SK-N-SH treated with all-trans-retinoic acid at 6 μM for 48 hours (cell line): ENCODE results near the gene BHMT2.

Experiments used
- ATAC-seq: fragments of 200-7000 bp; cut with Tn5 transposase; 3 replicates; pipeline ENCODE4 v1.9.1; 2020; ENCODE audit warnings: mild to moderate bottlenecking, moderate library complexity
- BACH2 ChIP-seq: fragments of 250-450 bp; sonication (Bioruptor Pico); IDR thresholded peaks from 2 replicates; pipeline ENCODE4 v1.9.0; 2021; ENCODE audit warnings: mild to moderate bottlenecking, borderline replicate concordance
- CSRNP3 ChIP-seq: fragments of 250-450 bp; sonication (Bioruptor Pico); IDR thresholded peaks from 2 replicates; pipeline ENCODE4 v1.5.1; 2021; ENCODE audit warnings: mild to moderate bottlenecking, moderate library complexity
- ESRRG ChIP-seq: fragments of 250-450 bp; sonication (Bioruptor Pico); IDR thresholded peaks from 2 replicates; pipeline ENCODE4 v1.6.1; 2021; ENCODE audit warnings: mild to moderate bottlenecking
- GLIS3 ChIP-seq: fragments of 250-450 bp; sonication (Bioruptor Pico); IDR thresholded peaks from 2 replicates; pipeline ENCODE4 v1.5.0; 2020; ENCODE audit warnings: mild to moderate bottlenecking, moderate library complexity
- ISL1 ChIP-seq: fragments of 250-450 bp; sonication (Bioruptor Pico); IDR thresholded peaks from 2 replicates; pipeline ENCODE4 v2.1.2; 2022; ENCODE audit warnings: mild to moderate bottlenecking, moderate library complexity
- OSR1 ChIP-seq: fragments of 250-450 bp; sonication (Bioruptor Pico); IDR thresholded peaks from 2 replicates; pipeline ENCODE4 v1.8.0; 2022; ENCODE audit warnings: moderate library complexity, mild to moderate bottlenecking, inconsistent platforms
- POU6F1 ChIP-seq: fragments of 250-450 bp; sonication (Bioruptor Pico); IDR thresholded peaks from 2 replicates; pipeline ENCODE4 v1.8.0; 2021; ENCODE audit warnings: low read depth, mild to moderate bottlenecking, moderate library complexity, borderline replicate concordance
- RARB ChIP-seq: fragments of 250-450 bp; sonication (Bioruptor Pico); IDR thresholded peaks from 2 replicates; pipeline ENCODE4 v1.8.0; 2021; ENCODE audit warnings: mild to moderate bottlenecking, moderate library complexity
- TCF4 ChIP-seq: fragments of 250-450 bp; sonication (Bioruptor Pico); IDR thresholded peaks from 2 replicates; pipeline ENCODE4 v1.8.0; 2021; ENCODE audit warnings: mild to moderate bottlenecking, moderate library complexity, borderline replicate concordance
- ZFP3 ChIP-seq: fragments of 250-450 bp; sonication (Bioruptor Pico); IDR thresholded peaks from 2 replicates; pipeline ENCODE4 v1.5.0; 2020; ENCODE audit warnings: mild to moderate bottlenecking, moderate library complexity
- ZNF565 ChIP-seq: fragments of 450-650 bp; formaldehyde crosslinking; conservative IDR thresholded peaks from 2 replicates; pipeline ENCODE4 v1.5.0; 2020; ENCODE audit warnings: low read depth, mild to moderate bottlenecking, moderate library complexity
- ZNF70 ChIP-seq: fragments of 450-650 bp; formaldehyde crosslinking; IDR thresholded peaks from 2 replicates; pipeline ENCODE4 v1.5.0; 2020; ENCODE audit warnings: mild to moderate bottlenecking, moderate library complexity
- TF ChIP-seq, protein P1 (sequence below): fragments of 250-450 bp; sonication (Bioruptor Pico); IDR thresholded peaks from 2 replicates; pipeline ENCODE4 v1.8.0; 2020; ENCODE audit warnings: mild to moderate bottlenecking, moderate library complexity, borderline replicate concordance
- TF ChIP-seq, protein P2 (sequence below): fragments of 250-450 bp; sonication (Bioruptor Pico); IDR thresholded peaks from 2 replicates; pipeline ENCODE4 v1.5.1; 2020; ENCODE audit warnings: low read depth, mild to moderate bottlenecking, moderate library complexity

Gene BHMT2

GRCh38 chr5:79069488-79070349, at the start of gene BHMT2, which contains the start of gene DMGDH:
TSS of gene BHMT2 (plus strand) at chr5:79069767. CDS start at chr5:79069783, 16 bp downstream.
TSS of gene DMGDH (minus strand) at chr5:79069674. CDS start at chr5:79069620, 54 bp downstream.
- ATAC-seq, result no peak
- TF ChIP-seq OSR1 (CRISPR knock-in tag), result no peak
- TF ChIP-seq, protein P1, sequence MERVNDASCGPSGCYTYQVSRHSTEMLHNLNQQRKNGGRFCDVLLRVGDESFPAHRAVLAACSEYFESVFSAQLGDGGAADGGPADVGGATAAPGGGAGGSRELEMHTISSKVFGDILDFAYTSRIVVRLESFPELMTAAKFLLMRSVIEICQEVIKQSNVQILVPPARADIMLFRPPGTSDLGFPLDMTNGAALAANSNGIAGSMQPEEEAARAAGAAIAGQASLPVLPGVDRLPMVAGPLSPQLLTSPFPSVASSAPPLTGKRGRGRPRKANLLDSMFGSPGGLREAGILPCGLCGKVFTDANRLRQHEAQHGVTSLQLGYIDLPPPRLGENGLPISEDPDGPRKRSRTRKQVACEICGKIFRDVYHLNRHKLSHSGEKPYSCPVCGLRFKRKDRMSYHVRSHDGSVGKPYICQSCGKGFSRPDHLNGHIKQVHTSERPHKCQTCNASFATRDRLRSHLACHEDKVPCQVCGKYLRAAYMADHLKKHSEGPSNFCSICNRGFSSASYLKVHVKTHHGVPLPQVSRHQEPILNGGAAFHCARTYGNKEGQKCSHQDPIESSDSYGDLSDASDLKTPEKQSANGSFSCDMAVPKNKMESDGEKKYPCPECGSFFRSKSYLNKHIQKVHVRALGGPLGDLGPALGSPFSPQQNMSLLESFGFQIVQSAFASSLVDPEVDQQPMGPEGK (CRISPR knock-in tag), result no peak
- TF ChIP-seq ZNF565 (CRISPR knock-in tag), result no peak
- TF ChIP-seq RARB (CRISPR knock-in tag), result no peak
- TF ChIP-seq CSRNP3 (CRISPR knock-in tag), result no peak
- no peak for TF ChIP-seq ZNF70 (CRISPR knock-in tag)

DNA sequence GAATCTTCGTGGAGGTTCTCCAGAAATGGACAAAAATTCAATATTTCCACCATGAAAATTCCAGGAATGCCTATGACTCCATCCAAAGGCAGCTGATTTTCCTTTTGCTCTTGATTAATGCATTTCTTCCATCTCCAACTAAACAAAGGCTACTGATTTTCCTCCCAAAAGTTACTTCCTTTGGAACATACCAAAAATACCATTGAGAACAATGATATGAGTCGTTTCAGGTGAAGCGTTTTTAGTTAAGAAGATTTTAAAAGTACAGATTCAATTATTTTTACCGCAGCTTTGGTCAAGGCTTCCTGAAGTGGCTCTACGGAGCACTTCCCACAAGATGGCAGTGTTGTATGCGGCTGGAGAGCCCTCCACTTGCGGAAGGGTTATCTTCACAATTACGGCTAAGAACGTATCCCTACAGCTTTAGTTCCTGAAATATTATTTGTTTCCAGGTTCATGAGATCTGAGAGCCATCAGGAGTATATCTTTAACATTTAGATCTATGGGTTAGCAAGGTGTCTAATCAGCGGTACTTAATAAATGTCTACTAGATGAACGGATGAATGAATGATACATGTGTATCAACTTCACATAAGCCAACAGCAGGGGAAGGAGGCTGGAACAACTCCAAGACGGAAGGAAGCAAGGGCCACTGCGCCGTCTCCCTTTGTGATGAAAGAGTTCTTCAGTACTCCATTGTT, 48.6 kb upstream of the BHMT2 start:
- ATAC-seq, result peak; percentile 91

GRCh38 chr5:79021753-79022152, 47.8 kb upstream of the BHMT2 start:
- no peak for ATAC-seq

More for the DNA sequence above, 48.6 kb upstream of the BHMT2 start:
- TF ChIP-seq ISL1 (CRISPR knock-in tag) (peak; percentile 59), CSRNP3 (CRISPR knock-in tag) (no peak), POU6F1 (CRISPR knock-in tag) (0 out of 2 replicates have a peak, but pooled peaks have one; percentile 36)

More at GRCh38 chr5:79021753-79022152, 47.8 kb upstream of the BHMT2 start:
- TF ChIP-seq ESRRG (CRISPR knock-in tag) (no peak), GLIS3 (CRISPR knock-in tag) (no peak), BACH2 (no peak), CSRNP3 (CRISPR knock-in tag) (no peak), OSR1 (CRISPR knock-in tag) (no peak), ZFP3 (no peak), TCF4 (CRISPR knock-in tag) (no peak), ISL1 (CRISPR knock-in tag) (no peak)
- TF ChIP-seq, protein P2, sequence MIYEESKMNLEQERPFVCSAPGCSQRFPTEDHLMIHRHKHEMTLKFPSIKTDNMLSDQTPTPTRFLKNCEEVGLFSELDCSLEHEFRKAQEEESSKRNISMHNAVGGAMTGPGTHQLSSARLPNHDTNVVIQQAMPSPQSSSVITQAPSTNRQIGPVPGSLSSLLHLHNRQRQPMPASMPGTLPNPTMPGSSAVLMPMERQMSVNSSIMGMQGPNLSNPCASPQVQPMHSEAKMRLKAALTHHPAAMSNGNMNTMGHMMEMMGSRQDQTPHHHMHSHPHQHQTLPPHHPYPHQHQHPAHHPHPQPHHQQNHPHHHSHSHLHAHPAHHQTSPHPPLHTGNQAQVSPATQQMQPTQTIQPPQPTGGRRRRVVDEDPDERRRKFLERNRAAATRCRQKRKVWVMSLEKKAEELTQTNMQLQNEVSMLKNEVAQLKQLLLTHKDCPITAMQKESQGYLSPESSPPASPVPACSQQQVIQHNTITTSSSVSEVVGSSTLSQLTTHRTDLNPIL, result no peak
- TF ChIP-seq, protein P1 (CRISPR knock-in tag), result no peak
